ENCODE measurements around the gene AKR1A1. TPM values are rescaled to one million over a fixed set of nuclear protein-coding genes. Genes with fewer than 3 reads are reported as not detected.
"Not testable (repeated sequence)": the region's sequence is repeated elsewhere in the genome, so short reads cannot be mapped to it uniquely, and the experiment has no call there.

The AKR1A1 gene
- total and polyA plus RNA-seq, 2 donors (not counting 3 experiments of a cell fraction or from before 2014, with no cell fraction given) = 172 to 227 TPM

GRCh38 chr1:45512641-45513054 lies 38.0 kb upstream of the AKR1A1 start:
- POLR2A ChIA-PET = interaction anchor here (3.8 kb wide), 1 partner anchor 8 kb away, joined by 32 read pairs; the partner anchor contains the start of gene PRDX1
- H3K36me3 ChIP-seq (ENCODE audit: control insufficient read depth in 2 of 2, extremely low read depth in 1 of 2, insufficient read depth in 2 of 2, low read length in 2 of 2) = peaks cover 55% of the 10 kb centered on the region in 2 experiments
- no peaks in the 10 kb centered on the region for H4K20me1 ChIP-seq (replicated peaks; ENCODE audit: control insufficient read depth, extremely low read depth, insufficient read depth, low read length)
- no peak overlapping the region for H3K9ac ChIP-seq (replicated peaks; ENCODE audit: extremely low read depth, insufficient read depth, low read length)
- no peaks in the 10 kb centered on the region for H3K4me1 ChIP-seq (ENCODE audit: control insufficient read depth, extremely low read depth, insufficient read depth, low read length)
- TF ChIP-seq POLR2A (IDR thresholded peaks at IDR 0.05; ENCODE audit: low read depth, low read length) (no peak), GATA2 (IDR thresholded peaks at IDR 0.05; ENCODE audit: insufficient read depth, insufficient read length, low read depth, low read length) (no peak), EZH2 (IDR thresholded peaks at IDR 0.05; ENCODE audit: borderline replicate concordance, low read depth, low read length, severe bottlenecking) (no peak), POLR2AphosphoS5 (IDR thresholded peaks at IDR 0.05; ENCODE audit: insufficient read depth, low read depth, low read length) (no peak), JUN (IDR thresholded peaks at IDR 0.05; ENCODE audit: borderline replicate concordance, insufficient read depth, insufficient read length, low read depth) (peak; percentile 7), MYC (IDR thresholded peaks at IDR 0.05; ENCODE audit: low read depth, low read length) (peak; percentile 44)
- TF ChIP-seq, protein P1, sequence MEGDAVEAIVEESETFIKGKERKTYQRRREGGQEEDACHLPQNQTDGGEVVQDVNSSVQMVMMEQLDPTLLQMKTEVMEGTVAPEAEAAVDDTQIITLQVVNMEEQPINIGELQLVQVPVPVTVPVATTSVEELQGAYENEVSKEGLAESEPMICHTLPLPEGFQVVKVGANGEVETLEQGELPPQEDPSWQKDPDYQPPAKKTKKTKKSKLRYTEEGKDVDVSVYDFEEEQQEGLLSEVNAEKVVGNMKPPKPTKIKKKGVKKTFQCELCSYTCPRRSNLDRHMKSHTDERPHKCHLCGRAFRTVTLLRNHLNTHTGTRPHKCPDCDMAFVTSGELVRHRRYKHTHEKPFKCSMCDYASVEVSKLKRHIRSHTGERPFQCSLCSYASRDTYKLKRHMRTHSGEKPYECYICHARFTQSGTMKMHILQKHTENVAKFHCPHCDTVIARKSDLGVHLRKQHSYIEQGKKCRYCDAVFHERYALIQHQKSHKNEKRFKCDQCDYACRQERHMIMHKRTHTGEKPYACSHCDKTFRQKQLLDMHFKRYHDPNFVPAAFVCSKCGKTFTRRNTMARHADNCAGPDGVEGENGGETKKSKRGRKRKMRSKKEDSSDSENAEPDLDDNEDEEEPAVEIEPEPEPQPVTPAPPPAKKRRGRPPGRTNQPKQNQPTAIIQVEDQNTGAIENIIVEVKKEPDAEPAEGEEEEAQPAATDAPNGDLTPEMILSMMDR (IDR thresholded peaks at IDR 0.05; ENCODE audit: extremely low read depth in 1 of 2, insufficient read depth in 1 of 2, low read depth in 1 of 2, low read length in 2 of 2) = peak; percentile 66 to 81
- TF ChIP-seq, protein P2, sequence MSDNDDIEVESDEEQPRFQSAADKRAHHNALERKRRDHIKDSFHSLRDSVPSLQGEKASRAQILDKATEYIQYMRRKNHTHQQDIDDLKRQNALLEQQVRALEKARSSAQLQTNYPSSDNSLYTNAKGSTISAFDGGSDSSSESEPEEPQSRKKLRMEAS (IDR thresholded peaks at IDR 0.05; ENCODE audit: insufficient read depth, insufficient read length) = peak; percentile 29
- peaks cover 23% of the 10 kb centered on the region for H3K79me2 ChIP-seq (ENCODE audit: control insufficient read depth, insufficient read depth, low read length)
- no peak overlapping the region for H3K4me2 ChIP-seq (ENCODE audit: insufficient read depth, low read length)
- no peak overlapping the region for H3K27ac ChIP-seq (ENCODE audit: insufficient read depth, low read depth, low read length)
- no peaks in the 10 kb centered on the region for H3K9me1 ChIP-seq (replicated peaks; ENCODE audit: control insufficient read depth, extremely low read depth, insufficient read depth, low read length)
- intact Hi-C loops (cut with micrococcal nuclease) = loop anchor here (1.0 kb wide), 2 partner anchors 58 to 369 kb away; no protein-coding TSS in a partner anchor
- FAIRE-seq (peak; percentile 81), DNase-seq (ENCODE audit: low read depth, low spot score) (peak; percentile 74)
- CTCF ChIA-PET = interaction anchor here (0.7 to 6.0 kb wide), 17 partner anchors 9 to 671 kb away, joined by 3 to 148 read pairs (median 4); partner anchors contain the start of genes AKR1A1, CCDC163, MMACHC and PRDX1
- no peaks in the 10 kb centered on the region for H3K9me3 ChIP-seq (replicated peaks; ENCODE audit: control insufficient read depth, insufficient read depth, low read length)
- dilution Hi-C loops (cut with MboI; ENCODE audit: extremely low pct_ligation_motif_present, low sequenced_read_pairs) = no loop called here
- H2AFZ ChIP-seq (ENCODE audit: low read depth, low read length) = no peak overlapping the region
- H3K27me3 ChIP-seq (ENCODE audit: control insufficient read depth in 2 of 2, insufficient read depth in 2 of 2, low read length in 2 of 2) = no peaks in the 10 kb centered on the region
- H3K4me3 ChIP-seq (replicated peaks in 1 of 3; ENCODE audit: insufficient read depth in 1 of 3, low read depth in 1 of 3, low read length in 3 of 3) = no peak overlapping the region
- BruUV-seq (replicated peaks) = no TSS peak

- H3K9ac ChIP-seq (replicated peaks; ENCODE audit: extremely low read depth, insufficient read depth, low read length); H4K20me1 ChIP-seq (replicated peaks; ENCODE audit: control insufficient read depth, extremely low read depth, insufficient read depth, low read length); H3K4me3 ChIP-seq (replicated peaks in 1 of 3; ENCODE audit: insufficient read depth in 1 of 3, low read depth in 1 of 3, low read length in 3 of 3); POLR2A ChIA-PET; H3K9me1 ChIP-seq (replicated peaks; ENCODE audit: control insufficient read depth, extremely low read depth, insufficient read depth, low read length); BruUV-seq (replicated peaks); H3K27ac ChIP-seq (ENCODE audit: insufficient read depth, low read depth, low read length); dilution Hi-C loops (cut with MboI; ENCODE audit: extremely low pct_ligation_motif_present, low sequenced_read_pairs); DNase-seq (ENCODE audit: low read depth, low spot score); H3K4me1 ChIP-seq (ENCODE audit: control insufficient read depth, extremely low read depth, insufficient read depth, low read length); intact Hi-C loops (cut with micrococcal nuclease); H3K4me2 ChIP-seq (ENCODE audit: insufficient read depth, low read length); FAIRE-seq; H2AFZ ChIP-seq (ENCODE audit: low read depth, low read length); H3K9me3 ChIP-seq (replicated peaks; ENCODE audit: control insufficient read depth, insufficient read depth, low read length); H3K27me3 ChIP-seq (ENCODE audit: control insufficient read depth in 2 of 2, insufficient read depth in 2 of 2, low read length in 2 of 2): not testable (repeated sequence)
- H3K36me3 ChIP-seq (ENCODE audit: control insufficient read depth in 2 of 2, extremely low read depth in 1 of 2, insufficient read depth in 2 of 2, low read length in 2 of 2) = peaks cover 54% of the 10 kb centered on the region in 2 experiments
- peaks cover 30% of the 10 kb centered on the region for H3K79me2 ChIP-seq (ENCODE audit: control insufficient read depth, insufficient read depth, low read length)
- CTCF ChIA-PET = interaction anchor here (0.8 to 6.0 kb wide), 11 partner anchors 8 to 670 kb away, joined by 3 to 148 read pairs (median 5); partner anchors contain the start of genes CCDC163, MMACHC and PRDX1
Measured at GRCh38 chr1:45513532-45514260, 36.9 kb upstream of the AKR1A1 start.

Measured in endothelial cell of umbilical vein (primary cell).